Calu3 (cell line): ENCODE results near the gene MORF4L1. TPM values are rescaled to one million over a fixed set of nuclear protein-coding genes. Genes with fewer than 3 reads are reported as not detected.

ENCODE experiments used
- Bru-seq: library from RNA; stranded (reverse); fragments of 400-500 nt; gene quantifications from one replicate; lab custom pipeline; 2021; lab: Mats Ljungman, UMichigan
- BruChase-seq, 2 experiments: library from RNA; stranded (reverse); fragments of 400-500 nt; gene quantifications; one replicate each; lab custom pipeline; 2021; lab: Mats Ljungman, UMichigan
- BruUV-seq: library from RNA; stranded (reverse); fragments of 400-500 nt; replicated peaks from 2 replicates; lab custom pipeline; 2021; lab: Mats Ljungman, UMichigan
- CTCF ChIA-PET: fragments of 300-600 bp; sonication (Branson Sonifier 250); formaldehyde crosslinking; loops from one replicate; lab custom pipeline; 2022; ENCODE audit warnings: antibody characterized with exemption; lab: Charles Lee
- DNase-seq: peaks from one replicate; pipeline ENCODE4 v3.0.0; 2022
- H3K27ac Mint-ChIP-seq: one replicate; pipeline ENCODE4 v1.8.0; 2022; ENCODE audit warnings: mixed read lengths; ENCODE audit not compliant: unreplicated experiment
- H3K27me3 Mint-ChIP-seq: one replicate; pipeline ENCODE4 v1.8.0; 2022; ENCODE audit warnings: mixed read lengths; ENCODE audit not compliant: unreplicated experiment
- H3K36me3 Mint-ChIP-seq: one replicate; pipeline ENCODE4 v1.8.0; 2022; ENCODE audit warnings: mild to moderate bottlenecking, moderate library complexity, mixed read lengths; ENCODE audit not compliant: insufficient read depth, unreplicated experiment
- H3K4me1 Mint-ChIP-seq: one replicate; pipeline ENCODE4 v1.8.0; 2022; ENCODE audit warnings: mild to moderate bottlenecking, low read depth, mixed read lengths; ENCODE audit not compliant: unreplicated experiment
- H3K4me3 Mint-ChIP-seq: one replicate; pipeline ENCODE4 v1.8.0; 2022; ENCODE audit warnings: mild to moderate bottlenecking, low read depth, moderate library complexity, mixed read lengths; ENCODE audit not compliant: unreplicated experiment
- H3K9me3 Mint-ChIP-seq: one replicate; pipeline ENCODE4 v1.8.0; 2022; ENCODE audit warnings: low read depth, mixed read lengths; ENCODE audit not compliant: unreplicated experiment
- intact Hi-C: fragments of 100-400 bp; cut with micrococcal nuclease; formaldehyde crosslinking; loops from one replicate; pipeline ENCODE4 v1.10.0; 2022; ENCODE audit not compliant: unreplicated experiment
- long read RNA-seq: library from polyadenylated mRNA; stranded (forward); transcript quantifications from one replicate; pipeline ENCODE4 v2.0.0, GENCODE V29; 2022
- total RNA-seq: library from RNA; stranded (reverse); gene quantifications from 2 replicates; pipeline ENCODE4 v1.2.3, GENCODE V29; 2022
- TF ChIP-seq, protein P1 (sequence below): fragments of 200-600 bp; IDR thresholded peaks from one replicate; pipeline ENCODE4 v1.8.0; 2022; ENCODE audit warnings: antibody characterized with exemption; ENCODE audit not compliant: unreplicated experiment

Gene MORF4L1, protein sequence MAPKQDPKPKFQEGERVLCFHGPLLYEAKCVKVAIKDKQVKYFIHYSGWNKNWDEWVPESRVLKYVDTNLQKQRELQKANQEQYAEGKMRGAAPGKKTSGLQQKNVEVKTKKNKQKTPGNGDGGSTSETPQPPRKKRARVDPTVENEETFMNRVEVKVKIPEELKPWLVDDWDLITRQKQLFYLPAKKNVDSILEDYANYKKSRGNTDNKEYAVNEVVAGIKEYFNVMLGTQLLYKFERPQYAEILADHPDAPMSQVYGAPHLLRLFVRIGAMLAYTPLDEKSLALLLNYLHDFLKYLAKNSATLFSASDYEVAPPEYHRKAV
- total RNA-seq, result 324 and 335 TPM in 2 replicates
- Bru-seq, nascent RNA, result percentile 89 among the genes with signal in this experiment
- percentile 93 among the genes with signal in this experiment for BruChase-seq, experiment 1, labeled RNA remaining after a 6-hour chase
- percentile 88 among the genes with signal in this experiment for BruChase-seq, experiment 2, labeled RNA remaining after a 2-hour chase
- long read RNA-seq, transcript MORF4L1-215 (12 exons, 1,468 nt), result minor isoform, 5 of 450 reads
- long read RNA-seq, transcript MORF4L1-201 (13 exons, 2,359 nt), result minor isoform, 7 of 450 reads
- long read RNA-seq, transcript MORF4L1-203 (12 exons, 1,880 nt), result major isoform, 355 of 450 reads
- long read RNA-seq, partial matches to known transcripts, result 27 of 450 reads
- long read RNA-seq, other reads (novel, unspliced or antisense), result 55 of 450 reads

DNA sequence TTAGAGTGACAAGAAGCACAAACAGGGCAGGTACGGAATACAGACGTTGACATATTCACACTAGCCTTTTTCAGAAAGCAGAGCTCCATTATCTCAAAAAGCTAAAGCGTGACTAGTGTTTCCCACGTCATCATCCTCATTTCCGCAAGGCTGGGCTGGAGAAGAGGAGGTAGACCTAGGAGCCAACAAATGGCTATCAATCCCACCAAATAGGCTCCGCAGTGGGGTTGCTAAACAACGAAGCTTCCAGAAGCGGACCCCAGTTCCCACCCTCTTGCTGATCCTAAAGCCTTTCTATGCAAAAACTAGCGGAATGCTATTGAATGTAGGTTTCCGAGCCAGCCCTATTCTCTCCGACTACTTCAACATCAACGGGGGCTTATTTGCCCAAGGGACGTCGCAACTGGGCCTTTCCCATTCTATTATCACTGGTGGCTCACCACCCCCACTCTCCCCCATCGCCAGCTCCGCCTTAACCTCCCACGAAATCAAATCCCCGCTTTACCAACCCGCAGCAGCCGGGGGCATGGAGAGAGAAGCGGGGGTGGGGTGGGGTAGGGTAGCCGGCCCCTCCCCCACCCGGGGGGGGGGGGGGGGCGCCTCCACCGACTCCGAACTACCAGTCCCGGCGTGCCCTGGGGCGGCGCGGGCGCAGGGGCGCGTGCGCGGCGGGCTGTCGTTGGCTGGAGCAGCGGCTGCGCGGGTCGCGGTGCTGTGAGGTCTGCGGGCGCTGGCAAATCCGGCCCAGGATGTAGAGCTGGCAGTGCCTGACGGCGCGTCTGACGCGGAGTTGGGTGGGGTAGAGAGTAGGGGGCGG is at the start of gene MORF4L1:
TSS of gene MORF4L1 (plus strand) at position 736 of the 817 bp plus-strand sequence. CDS start 128 bp downstream, outside the sequence.
- peak; percentile 99 for DNase-seq
- TF ChIP-seq, protein P1, sequence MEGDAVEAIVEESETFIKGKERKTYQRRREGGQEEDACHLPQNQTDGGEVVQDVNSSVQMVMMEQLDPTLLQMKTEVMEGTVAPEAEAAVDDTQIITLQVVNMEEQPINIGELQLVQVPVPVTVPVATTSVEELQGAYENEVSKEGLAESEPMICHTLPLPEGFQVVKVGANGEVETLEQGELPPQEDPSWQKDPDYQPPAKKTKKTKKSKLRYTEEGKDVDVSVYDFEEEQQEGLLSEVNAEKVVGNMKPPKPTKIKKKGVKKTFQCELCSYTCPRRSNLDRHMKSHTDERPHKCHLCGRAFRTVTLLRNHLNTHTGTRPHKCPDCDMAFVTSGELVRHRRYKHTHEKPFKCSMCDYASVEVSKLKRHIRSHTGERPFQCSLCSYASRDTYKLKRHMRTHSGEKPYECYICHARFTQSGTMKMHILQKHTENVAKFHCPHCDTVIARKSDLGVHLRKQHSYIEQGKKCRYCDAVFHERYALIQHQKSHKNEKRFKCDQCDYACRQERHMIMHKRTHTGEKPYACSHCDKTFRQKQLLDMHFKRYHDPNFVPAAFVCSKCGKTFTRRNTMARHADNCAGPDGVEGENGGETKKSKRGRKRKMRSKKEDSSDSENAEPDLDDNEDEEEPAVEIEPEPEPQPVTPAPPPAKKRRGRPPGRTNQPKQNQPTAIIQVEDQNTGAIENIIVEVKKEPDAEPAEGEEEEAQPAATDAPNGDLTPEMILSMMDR, result no peak
- Mint-ChIP-seq H3K4me3 (peak within 1 kb of the TSS; percentile 78), H3K27me3 (no peaks in the 10 kb centered on the region), H3K27ac (peak within 1 kb of the TSS; percentile 96), H3K4me1 (peaks cover 17% of the 10 kb centered on the region), H3K9me3 (no peaks in the 10 kb centered on the region), H3K36me3 (peaks cover 55% of the 10 kb centered on the region)
- TSS peak; percentile 45 for BruUV-seq
- CTCF ChIA-PET, result interaction anchor here (0.6 to 1.8 kb wide), 7 partner anchors 12 to 649 kb away, joined by 3 to 8 read pairs (median 3); no protein-coding TSS in a partner anchor
- intact Hi-C loops, result no loop called here

DNA sequence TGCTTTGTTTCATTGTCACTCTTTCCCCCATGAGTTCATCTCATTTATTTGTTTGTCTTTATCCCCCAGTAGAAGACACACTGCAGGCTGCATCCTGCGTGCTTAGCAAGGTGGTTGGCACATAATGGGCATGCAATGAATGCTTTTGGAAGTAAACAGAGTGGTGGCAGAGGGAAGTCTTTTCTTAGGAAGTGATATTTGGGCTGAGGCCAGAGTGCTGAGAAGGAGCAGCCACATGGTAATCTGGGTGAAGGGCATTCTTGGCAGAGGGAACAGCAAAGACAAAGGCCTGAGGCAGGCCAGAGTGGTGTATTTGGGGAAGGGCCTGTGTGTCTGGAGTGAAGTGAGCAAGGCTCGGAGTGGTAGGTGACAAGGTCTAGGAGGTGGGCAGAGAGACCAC is 43.8 kb upstream of the MORF4L1 start:
- CTCF ChIA-PET, result no interaction called here
- TF ChIP-seq, protein P1, result no peak
- BruUV-seq, result no TSS peak
- Mint-ChIP-seq H3K9me3 (no peaks in the 10 kb centered on the region), H3K36me3 (no peaks in the 10 kb centered on the region), H3K4me3 (no peak overlapping the region), H3K27ac (no peak overlapping the region), H3K27me3 (peaks cover 35% of the 10 kb centered on the region), H3K4me1 (no peaks in the 10 kb centered on the region)
- intact Hi-C loops, result loop anchor here (5.0 kb wide), 1 partner anchor 683 kb away; no protein-coding TSS in a partner anchor
- DNase-seq, result no peak

DNA sequence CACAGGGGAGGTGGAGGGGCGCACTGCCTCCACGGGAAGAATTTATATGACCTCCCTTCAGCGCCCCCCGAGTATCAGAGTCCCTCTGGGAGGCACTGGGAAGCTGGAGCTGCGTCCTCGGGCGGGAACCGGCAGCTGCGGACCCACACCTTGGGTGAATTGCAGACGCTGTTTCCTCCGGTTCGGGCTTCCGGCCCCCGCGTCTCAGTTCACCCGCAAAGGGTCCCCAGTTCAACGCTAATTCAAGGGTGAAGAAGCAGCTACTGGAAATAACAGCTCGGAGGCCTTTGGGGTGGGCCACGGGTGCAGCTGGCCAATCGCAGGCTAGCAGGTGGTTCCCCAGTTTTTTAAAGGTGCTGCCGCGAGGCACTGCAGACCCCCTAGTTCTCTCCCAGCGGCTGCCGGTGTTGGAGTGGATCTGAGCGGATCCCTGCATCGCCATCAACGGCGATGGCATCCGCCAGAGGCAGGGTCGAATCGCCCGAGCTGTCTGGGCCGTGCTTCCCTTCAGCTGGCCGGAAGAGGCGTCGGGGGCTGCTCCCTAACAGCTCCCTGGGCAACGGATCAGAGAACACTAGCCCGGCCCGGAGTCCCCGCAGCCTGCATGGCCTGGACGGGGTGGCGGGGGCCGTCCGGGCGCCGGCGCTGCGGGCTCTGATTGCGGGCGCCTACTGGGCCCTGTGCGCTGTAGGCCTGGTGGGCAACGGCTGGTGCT is 42.0 kb upstream of the MORF4L1 start:
- intact Hi-C loops, result no loop called here
- no peaks in the 10 kb centered on the region for H3K4me1 Mint-ChIP-seq
- BruUV-seq, result no TSS peak
- no peak overlapping the region for H3K4me3 Mint-ChIP-seq
- peaks cover 41% of the 10 kb centered on the region for H3K27me3 Mint-ChIP-seq
- DNase-seq, result no peak
- H3K27ac Mint-ChIP-seq, result no peak overlapping the region
- TF ChIP-seq, protein P1, result no peak
- no peaks in the 10 kb centered on the region for H3K36me3 Mint-ChIP-seq
- H3K9me3 Mint-ChIP-seq, result no peaks in the 10 kb centered on the region
- CTCF ChIA-PET, result no interaction called here
